Activated CD4-positive, alpha-beta T cell treated with anti-CD3 and anti-CD28 coated beads, Interleukin-10, Interleukin-2, amounts not matched to agents 100 ng/mL and 50 ng/mL, durations not matched to agents 16 hours and 8 hours (primary cell): Measurements from ENCODE around the gene MAPKAPK3.
A peak's percentile ranks its signal among the peaks of the same experiment; 100 is the strongest.

Experiments used
- DNase-seq: peaks from one replicate; pipeline ENCODE4 v3.0.0-alpha.2; 2020

Gene MAPKAPK3

GRCh38 chr3:50609071-50609762 lies 7.7 kb upstream of the MAPKAPK3 start:
- DNase-seq, result no peak

GRCh38 chr3:50609763-50610085 lies 7.2 kb upstream of the MAPKAPK3 start:
- DNase-seq, result peak; percentile 31

GRCh38 chr3:50610181-50610971 lies 6.6 kb upstream of the MAPKAPK3 start:
- DNase-seq, result peak; percentile 47

DNA sequence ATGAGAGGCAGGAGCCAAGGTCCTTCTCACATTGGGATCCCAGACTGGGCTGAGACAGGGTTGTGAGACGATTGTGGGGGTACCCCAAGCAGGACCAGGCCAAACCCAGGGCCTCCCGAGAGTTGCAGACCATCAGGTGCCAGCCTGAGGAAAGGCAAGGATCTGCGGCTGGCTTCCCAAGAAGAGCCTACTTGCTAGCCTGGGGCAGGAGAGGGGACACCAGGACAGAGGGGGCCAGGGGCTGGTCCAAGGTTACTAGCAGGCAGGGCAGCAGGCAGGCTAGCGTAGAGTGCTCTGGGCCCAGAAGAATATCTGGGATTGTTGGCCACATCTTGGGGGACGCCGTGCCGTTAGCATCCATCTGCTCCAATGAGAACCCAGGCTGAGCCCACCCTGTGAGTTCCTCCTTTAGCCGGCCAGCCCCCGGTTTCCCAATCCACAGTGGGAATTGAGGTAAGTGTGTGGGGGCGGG lies 5.9 kb upstream of the MAPKAPK3 start:
- no peak for DNase-seq

DNA sequence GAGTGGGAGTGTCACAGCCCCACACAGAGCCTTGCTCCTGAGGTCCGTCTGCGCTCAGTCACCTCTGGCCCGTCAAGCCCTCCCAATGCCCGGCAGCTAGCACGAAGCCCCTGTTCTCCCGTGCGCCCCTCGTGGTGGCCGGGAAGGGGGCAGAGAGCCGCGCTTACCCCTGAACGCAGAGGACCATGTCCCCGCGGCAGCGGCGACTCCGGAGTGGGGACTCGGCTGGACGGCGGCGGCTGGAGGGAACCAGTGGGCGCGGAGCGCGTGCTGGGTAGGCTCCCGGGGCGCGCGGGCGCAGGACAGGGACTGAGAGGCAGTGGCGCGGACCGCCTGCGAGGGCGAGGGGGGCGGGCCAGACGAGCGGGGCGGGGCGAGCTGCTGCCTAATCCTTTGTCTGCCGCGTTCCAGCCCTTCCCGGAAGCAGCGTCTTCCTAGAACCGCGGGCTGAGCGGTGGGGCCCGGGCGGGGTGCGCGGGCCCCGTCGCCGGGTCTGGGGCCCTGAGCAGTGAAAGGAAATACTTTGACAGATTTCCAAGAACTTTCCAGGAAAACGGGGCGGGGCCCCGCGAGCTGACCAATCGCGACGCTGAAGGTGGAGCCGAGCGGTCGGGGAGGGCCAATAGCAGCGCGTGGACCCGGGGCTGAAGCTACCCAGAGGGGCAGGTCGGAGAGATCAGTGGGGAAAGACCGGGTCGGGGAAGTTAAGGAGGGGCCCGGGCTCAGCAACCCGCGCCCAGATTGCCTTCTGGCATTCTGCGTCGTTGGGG lies 5.3 kb upstream of the MAPKAPK3 start, which contains the start of gene CISH:
TSS of gene CISH (minus strand) at position 311 of the 770 bp plus-strand sequence. CDS start at position 187, 124 bp downstream.
- DNase-seq, result peak; percentile 99

DNA sequence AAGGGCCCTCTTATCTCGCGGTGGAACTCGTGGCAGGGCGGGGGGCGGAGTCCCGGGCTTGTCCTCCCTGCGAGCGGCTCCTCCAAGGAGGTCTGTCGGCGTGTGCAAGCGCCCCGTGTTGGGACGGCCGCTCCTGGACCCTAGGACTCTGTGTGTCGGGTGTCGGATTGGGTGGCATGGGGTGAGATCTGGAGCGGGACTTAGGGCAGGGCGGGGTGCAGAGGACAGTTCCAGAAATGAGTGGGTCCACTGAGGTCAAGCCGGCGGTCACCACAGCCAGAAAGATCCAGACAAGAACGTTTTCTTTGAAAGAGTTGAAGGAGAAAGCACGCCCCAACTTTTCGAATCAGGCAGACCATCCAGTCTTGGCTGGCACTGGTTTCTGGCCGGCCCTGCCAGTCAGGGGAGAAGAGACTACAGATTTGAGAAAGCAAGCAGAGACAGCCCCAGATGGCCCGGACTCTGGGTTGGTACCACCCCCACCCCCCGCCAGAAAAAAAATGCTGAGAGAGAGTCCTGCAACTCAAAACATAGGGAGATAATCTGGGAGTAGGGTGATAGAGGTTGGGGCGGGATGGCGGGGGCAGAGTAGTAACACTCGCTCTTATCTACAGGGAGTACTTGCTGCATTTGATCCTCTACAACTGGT lies 4.6 kb upstream of the MAPKAPK3 start:
- no peak for DNase-seq

GRCh38 chr3:50612970-50613846 lies 3.7 kb upstream of the MAPKAPK3 start:
- DNase-seq, result no peak

GRCh38 chr3:50615190-50615589 lies 1.8 kb upstream of the MAPKAPK3 start:
- no peak for DNase-seq

GRCh38 chr3:50616003-50616769 lies 765 bp upstream of the MAPKAPK3 start:
- DNase-seq, result peak; percentile 92

DNA sequence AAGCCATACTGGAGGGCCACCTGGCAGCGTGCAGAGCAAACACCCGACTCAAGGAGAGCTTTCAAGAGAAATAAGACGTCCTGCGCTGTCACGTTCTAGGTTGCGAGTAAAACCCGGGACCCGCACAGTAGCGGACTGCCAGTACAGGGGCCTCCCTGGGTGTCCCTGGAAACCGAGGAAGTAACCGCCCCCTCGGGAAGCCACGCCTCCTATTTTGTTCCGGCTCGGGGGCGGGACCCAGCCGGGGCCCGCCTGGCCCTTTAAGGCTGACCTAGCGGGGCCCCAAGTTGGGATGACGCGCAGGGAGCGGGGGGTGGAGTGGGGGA lies 218 bp upstream of the MAPKAPK3 start:
- peak; percentile 97 for DNase-seq

GRCh38 chr3:50617911-50618481 lies 1.0 kb downstream of the MAPKAPK3 start:
- peak; percentile 58 for DNase-seq

GRCh38 chr3:50620420-50620819 lies 3.5 kb downstream of the MAPKAPK3 start:
- DNase-seq, result peak; percentile 51

- no peak for DNase-seq
Measured at GRCh38 chr3:50620820-50621219, 3.9 kb downstream of the MAPKAPK3 start.

- no peak for DNase-seq
Measured at GRCh38 chr3:50622881-50623280, 5.9 kb downstream of the MAPKAPK3 start.

DNA sequence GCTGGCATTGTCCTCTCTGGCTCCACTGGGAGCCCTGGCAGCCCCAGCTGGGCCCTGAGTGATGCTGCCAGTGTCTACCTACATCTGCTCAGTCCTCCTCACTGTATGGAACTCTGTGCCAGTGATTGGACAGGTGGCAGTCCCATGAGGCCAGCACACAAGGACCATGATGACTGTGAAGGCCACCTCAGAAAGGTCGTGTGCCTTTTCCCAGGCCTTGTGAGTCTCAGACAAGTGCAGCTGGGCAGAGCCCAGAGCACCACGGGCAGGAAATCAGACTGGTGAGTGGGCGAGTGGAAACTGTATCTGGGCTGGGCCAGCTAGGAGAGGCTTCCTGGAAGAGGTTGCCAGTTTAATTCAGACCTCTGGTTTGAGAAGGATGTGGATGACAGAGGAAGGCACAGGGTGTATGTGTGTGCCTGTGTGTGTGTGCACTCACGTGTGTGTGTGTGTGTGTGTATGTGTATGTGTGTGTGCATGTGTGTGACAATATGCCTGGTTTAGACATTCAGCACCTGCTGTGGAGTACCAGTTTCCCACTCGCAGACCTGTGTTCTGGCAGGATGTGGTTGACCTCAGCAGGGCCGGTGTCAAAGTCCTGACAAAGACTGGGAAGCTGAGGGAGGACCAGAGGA lies 7.0 kb downstream of the MAPKAPK3 start:
- peak; percentile 85 for DNase-seq

DNA sequence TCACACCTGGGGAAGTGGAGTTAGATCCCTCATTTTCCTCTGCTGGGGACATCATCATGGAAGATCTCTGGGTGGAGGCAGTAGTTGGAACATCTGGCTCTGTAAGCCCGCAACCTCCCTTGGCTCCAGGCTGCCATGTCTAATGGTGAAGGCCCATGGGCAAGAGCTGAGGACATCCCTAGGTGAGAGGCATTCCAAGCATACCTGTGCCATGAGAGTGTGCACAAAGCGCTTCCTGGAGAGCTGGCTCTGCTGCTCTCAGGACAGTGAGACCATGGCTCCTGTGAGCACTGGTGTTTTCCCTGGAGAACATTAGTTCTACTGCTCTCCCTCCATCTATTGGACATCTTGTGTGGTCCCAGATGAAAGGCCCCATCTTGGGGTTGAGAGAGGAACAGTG lies 7.7 kb downstream of the MAPKAPK3 start:
- DNase-seq, result no peak

GRCh38 chr3:50625231-50626182 lies 8.6 kb downstream of the MAPKAPK3 start:
- DNase-seq, result no peak

DNA sequence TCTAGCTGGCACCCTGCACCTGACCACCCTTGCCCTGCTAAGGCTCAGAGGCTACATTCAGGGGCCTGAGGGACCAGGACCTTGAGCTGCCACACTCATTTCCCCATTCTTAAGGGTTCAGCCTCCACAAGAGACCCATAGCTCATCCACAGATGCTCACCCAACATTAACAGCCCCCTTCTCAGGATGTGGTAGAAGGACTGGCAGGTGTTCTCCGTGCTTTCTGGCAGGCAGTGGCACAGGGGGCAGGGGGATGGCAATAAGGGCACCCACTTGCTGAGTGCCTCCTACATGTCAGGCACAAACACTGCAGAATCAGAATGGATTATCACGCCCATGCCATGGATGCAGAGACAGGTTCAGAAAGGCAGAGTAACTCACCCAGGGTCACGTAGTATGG lies 9.4 kb downstream of the MAPKAPK3 start:
- DNase-seq, result no peak

GRCh38 chr3:50627407-50628051 lies 10.6 kb downstream of the MAPKAPK3 start:
- no peak for DNase-seq
